Prostate gland (tissue), 2 donors: Measurements from ENCODE around the gene MAD1L1. TPM values are rescaled to one million over a fixed set of nuclear protein-coding genes. Genes with fewer than 3 reads are reported as not detected.

Experiments used
- DNase-seq: peaks from one replicate; pipeline ENCODE4 v3.0.0-alpha.2; 2019; ENCODE audit warnings: low spot score
- H3K27ac ChIP-seq, 2 donors: fragments of 200-600 bp; sonication (generic); 2 replicates each; pipeline ENCODE4 v1.5.1; 2017 to 2019
- H3K27me3 ChIP-seq: fragments of 200-600 bp; sonication (generic); replicated peaks from 2 replicates; pipeline ENCODE4 v1.5.1; 2019; ENCODE audit not compliant: insufficient read depth
- H3K36me3 ChIP-seq, 2 donors: fragments of 200-600 bp; sonication (generic); 1 replicate in 1 of 2; 2 replicates in 1 of 2; pipeline versions ENCODE4 v1.5.1 to v1.8.1; 2017 to 2019
- H3K4me1 ChIP-seq: fragments of 200-600 bp; sonication (generic); replicated peaks from 2 replicates; pipeline ENCODE4 v1.5.1; 2019
- H3K4me3 ChIP-seq, 2 donors: fragments of 200-600 bp; sonication (generic); 2 replicates each; pipeline ENCODE4 v1.5.1; 2017 to 2019
- H3K9me3 ChIP-seq: fragments of 200-600 bp; sonication (generic); 2 replicates; pipeline ENCODE4 v1.5.1; 2017
- CTCF ChIP-seq, 4 experiments: fragments of 200-600 bp in 2 of 4; fragments of 450-650 bp in 2 of 4; sonication (generic) in 2 of 4; IDR thresholded peaks; 1 replicate in 3 of 4; 2 replicates in 1 of 4; pipeline ENCODE4 v1.5.1; 2016 to 2019; ENCODE audit warnings: antibody characterized with exemption in 4 of 4, mild to moderate bottlenecking in 2 of 4, moderate library complexity in 2 of 4
- POLR2A ChIP-seq: fragments of 450-650 bp; IDR thresholded peaks from one replicate; pipeline ENCODE4 v1.6.1; 2016; ENCODE audit warnings: antibody characterized with exemption, mild to moderate bottlenecking
- POLR2AphosphoS5 ChIP-seq: sonication (generic); formaldehyde crosslinking; IDR thresholded peaks from one replicate; pipeline ENCODE4 v1.6.1; 2017; ENCODE audit warnings: antibody characterized with exemption
- WGBS: methylation state at CpG from one replicate; pipeline ENCODE4 v1.1.5; 2018; 5-methylcytosine and 5-hydroxymethylcytosine counted together
- intact Hi-C: fragments of 100-400 bp; cut with DNase I; formaldehyde crosslinking; loops from one replicate; pipeline ENCODE4 v1.14.2; 2022
- total RNA-seq, 2 donors: library from RNA; depleted of rRNA; stranded (reverse); fragments of >200 nt; gene quantifications; one replicate each; pipeline ENCODE4 v1.1.0, GENCODE V29; 2016

The MAD1L1 gene
- total RNA-seq, 2 donors from 2014 or later = 79.3 to 91.9 TPM

GRCh38 chr7:2006231-2006771 lies 226.4 kb downstream of the MAD1L1 start:
- WGBS = 72% methylated on average over 20 of the region's 20 CpGs
- H3K36me3 ChIP-seq = no peaks in the 10 kb centered on the region
- intact Hi-C loops = no loop called here
- DNase-seq = no peak
- no peaks in the 10 kb centered on the region for H3K4me1 ChIP-seq
- H3K27ac ChIP-seq = no peak overlapping the region
- H3K27me3 ChIP-seq = no peaks in the 10 kb centered on the region
- TF ChIP-seq POLR2AphosphoS5 (no peak), POLR2A (no peak), CTCF (IDR thresholded peaks at IDR 0.05) (no peak)
- H3K4me3 ChIP-seq = no peak overlapping the region
- no peaks in the 10 kb centered on the region for H3K9me3 ChIP-seq

GRCh38 chr7:2005786-2006185 lies 227.0 kb downstream of the MAD1L1 start:
- no peak for TF ChIP-seq POLR2A
- no peak for TF ChIP-seq POLR2AphosphoS5
- TF ChIP-seq CTCF (IDR thresholded peaks at IDR 0.05) = no peak
- H3K4me3 ChIP-seq = no peak overlapping the region
- intact Hi-C loops = no loop called here
- no peaks in the 10 kb centered on the region for H3K36me3 ChIP-seq
- H3K9me3 ChIP-seq = no peaks in the 10 kb centered on the region
- H3K27me3 ChIP-seq = no peaks in the 10 kb centered on the region
- no peak for DNase-seq
- H3K27ac ChIP-seq = no peak overlapping the region
- WGBS = 94% methylated on average over 10 of the region's 10 CpGs
- no peaks in the 10 kb centered on the region for H3K4me1 ChIP-seq

- H3K4me3 ChIP-seq = no peak overlapping the region
- no peak for TF ChIP-seq POLR2AphosphoS5
- H3K9me3 ChIP-seq = no peaks in the 10 kb centered on the region
- H3K27me3 ChIP-seq = no peaks in the 10 kb centered on the region
- H3K27ac ChIP-seq = no peak overlapping the region
- no peaks in the 10 kb centered on the region for H3K4me1 ChIP-seq
- DNase-seq = no peak
- intact Hi-C loops = no loop called here
- H3K36me3 ChIP-seq = no peaks in the 10 kb centered on the region
- WGBS = 92% methylated on average over 29 of the region's 29 CpGs
Measured at GRCh38 chr7:2004841-2005725, 227.7 kb downstream of the MAD1L1 start.

GRCh38 chr7:2003931-2004812 lies 228.6 kb downstream of the MAD1L1 start:
- DNase-seq = no peak
- 97% methylated on average over 36 of the region's 39 CpGs for WGBS
- Histone ChIP-seq H3K36me3 (no peaks in the 10 kb centered on the region), H3K4me3 (no peak overlapping the region), H3K9me3 (no peaks in the 10 kb centered on the region), H3K27me3 (no peaks in the 10 kb centered on the region), H3K4me1 (no peaks in the 10 kb centered on the region), H3K27ac (no peak overlapping the region)
- no peak for TF ChIP-seq POLR2AphosphoS5
- no peak for TF ChIP-seq CTCF (IDR thresholded peaks at IDR 0.05)
- no peak for TF ChIP-seq POLR2A
- intact Hi-C loops = no loop called here

- Histone ChIP-seq H3K36me3 (no peaks in the 10 kb centered on the region), H3K4me1 (no peaks in the 10 kb centered on the region), H3K9me3 (no peaks in the 10 kb centered on the region), H3K4me3 (no peak overlapping the region), H3K27ac (no peak overlapping the region), H3K27me3 (no peaks in the 10 kb centered on the region)
- no peak for TF ChIP-seq POLR2A
- TF ChIP-seq POLR2AphosphoS5 = no peak
- no peak for TF ChIP-seq CTCF (IDR thresholded peaks at IDR 0.05)
- WGBS = 95% methylated on average over 8 of the region's 10 CpGs
- intact Hi-C loops = no loop called here
- DNase-seq = no peak
Measured at GRCh38 chr7:2003451-2003930, 229.3 kb downstream of the MAD1L1 start.
